Ishikawa (cell line): Measurements from ENCODE around the gene CKM.

ENCODE experiments used
- CEBPB ChIP-seq: IDR thresholded peaks from 2 replicates; pipeline ENCODE4 v1.6.1; 2012
- EGR1 ChIP-seq: IDR thresholded peaks from 2 replicates; pipeline ENCODE4 v1.6.1; 2012
- EP300 ChIP-seq: IDR thresholded peaks from 2 replicates; pipeline ENCODE4 v1.6.1; 2012; ENCODE audit warnings: borderline replicate concordance
- FOXM1 ChIP-seq: IDR thresholded peaks from 2 replicates; pipeline ENCODE4 v1.6.1; 2012; ENCODE audit warnings: low read depth, borderline replicate concordance
- MAX ChIP-seq: IDR thresholded peaks from 2 replicates; pipeline ENCODE4 v1.6.1; 2012
- RAD21 ChIP-seq: IDR thresholded peaks from 2 replicates; pipeline ENCODE4 v1.6.1; 2012; ENCODE audit warnings: low read depth
- REST ChIP-seq: IDR thresholded peaks from 2 replicates; pipeline ENCODE4 v1.6.1; 2012; ENCODE audit warnings: low read depth, mild to moderate bottlenecking
- TAF1 ChIP-seq: IDR thresholded peaks from 2 replicates; pipeline ENCODE4 v1.6.1; 2012; ENCODE audit warnings: low read depth, mild to moderate bottlenecking
- TCF12 ChIP-seq: IDR thresholded peaks from 2 replicates; pipeline ENCODE4 v1.6.1; 2012; ENCODE audit warnings: low read depth
- TEAD4 ChIP-seq: IDR thresholded peaks from 2 replicates; pipeline ENCODE4 v1.6.1; 2012
- USF1 ChIP-seq: IDR thresholded peaks from 2 replicates; pipeline ENCODE4 v1.6.1; 2012
- YY1 ChIP-seq: IDR thresholded peaks from 2 replicates; pipeline ENCODE4 v1.6.1; 2012; ENCODE audit warnings: low read depth
- ZBTB7A ChIP-seq: IDR thresholded peaks from 2 replicates; pipeline ENCODE4 v1.6.1; 2012; ENCODE audit warnings: low read depth

- no peak for TF ChIP-seq YY1
- no peak for TF ChIP-seq USF1
- no peak for TF ChIP-seq REST
- TF ChIP-seq RAD21, result no peak
- TF ChIP-seq TCF12, result no peak
- no peak for TF ChIP-seq TAF1
- TF ChIP-seq TEAD4, result no peak
- no peak for TF ChIP-seq ZBTB7A
- no peak for TF ChIP-seq CEBPB
- TF ChIP-seq MAX, result no peak
- TF ChIP-seq FOXM1, result no peak
- TF ChIP-seq EGR1, result no peak
- TF ChIP-seq EP300, result no peak
Observed at GRCh38 chr19:45340899-45341453, 18.3 kb upstream of the CKM start.
